NT2/D1 (cell line): ENCODE data around the gene PKDCC.

Experiments
- SUZ12 ChIP-seq: IDR thresholded peaks from 2 replicates; pipeline ENCODE4 v1.6.1; 2011; ENCODE audit not compliant: insufficient read length, insufficient read depth; ENCODE audit errors: extremely low read depth
- YY1 ChIP-seq: IDR thresholded peaks from 2 replicates; pipeline ENCODE4 v1.6.1; 2011; ENCODE audit not compliant: insufficient read length, insufficient read depth
- ZNF274 ChIP-seq: IDR thresholded peaks from 2 replicates; pipeline ENCODE4 v1.6.1; 2011; ENCODE audit warnings: mild to moderate bottlenecking, low read depth, low read length

DNA sequence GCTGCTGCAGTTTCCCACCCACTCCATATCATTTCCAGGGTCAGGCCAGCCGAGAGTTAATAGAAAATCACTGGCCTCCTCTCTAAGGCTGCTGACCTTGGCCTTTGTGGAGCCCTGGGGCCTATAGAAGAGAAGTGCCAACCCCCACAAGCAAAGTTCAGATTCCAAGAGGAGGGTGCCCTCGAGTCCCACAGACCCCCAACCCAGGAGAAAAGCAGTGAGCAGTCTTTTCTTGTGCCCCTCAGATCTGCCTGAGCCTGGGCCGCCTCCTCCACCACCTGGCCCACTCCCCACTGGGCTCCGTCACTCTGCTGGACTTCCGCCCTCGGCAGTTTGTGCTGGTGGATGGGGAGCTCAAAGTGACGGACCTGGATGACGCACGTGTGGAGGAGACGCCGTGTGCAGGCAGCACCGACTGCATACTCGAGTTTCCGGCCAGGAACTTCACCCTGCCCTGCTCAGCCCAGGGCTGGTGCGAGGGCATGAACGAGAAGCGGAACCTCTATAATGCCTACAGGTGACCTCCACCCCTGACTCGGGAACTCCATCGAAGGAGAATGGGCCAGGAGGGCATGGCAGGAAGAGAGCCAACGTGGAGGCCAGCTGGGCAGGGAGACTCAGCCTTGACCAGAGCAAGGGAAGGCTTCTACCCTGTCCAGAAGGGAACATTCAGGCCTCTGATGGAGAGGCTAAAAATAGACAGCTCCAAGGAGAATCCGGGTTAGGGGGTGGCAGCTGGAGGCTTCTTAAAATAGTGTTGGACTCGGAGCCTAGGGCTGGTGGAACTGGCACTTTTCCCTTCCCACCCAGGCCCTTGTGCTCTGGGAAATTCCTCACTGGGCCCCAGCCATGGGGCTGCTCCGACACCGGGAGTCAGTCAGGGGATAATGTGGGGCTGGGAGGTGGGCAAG is 6.2 kb downstream of the PKDCC start:
- TF ChIP-seq YY1 (no peak), ZNF274 (no peak), SUZ12 (no peak)
